DMS53 treated with DMSO at 0.1 percent for 48 hours (cell line): ENCODE measurements around the gene OPN1SW.

Source experiments
- DNase-seq: peaks from one replicate; lab custom pipeline; 2025; ENCODE audit not compliant: unreplicated experiment; lab: John Stamatoyannopoulos, UW

Gene OPN1SW

DNA sequence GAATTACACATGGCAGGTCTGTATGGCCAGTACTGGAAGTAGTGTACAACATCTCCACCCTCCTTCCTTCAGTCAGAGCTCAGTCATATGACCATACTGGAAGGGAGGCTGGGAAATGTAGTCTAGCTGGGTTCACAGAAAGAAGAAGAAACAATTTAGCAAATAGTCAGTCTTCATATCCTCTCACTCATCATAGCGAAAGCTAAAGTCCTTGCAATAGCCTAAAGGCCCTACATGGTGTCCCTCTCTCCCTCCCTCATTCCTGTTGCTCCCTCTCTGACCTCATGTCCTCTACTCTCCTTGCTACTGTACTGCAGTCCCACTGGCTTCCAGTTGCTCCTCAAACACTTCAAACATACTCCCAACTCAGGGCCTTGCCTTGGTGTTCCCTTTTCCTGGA lies 40.7 kb downstream of the OPN1SW start:
- no peak for DNase-seq

DNA sequence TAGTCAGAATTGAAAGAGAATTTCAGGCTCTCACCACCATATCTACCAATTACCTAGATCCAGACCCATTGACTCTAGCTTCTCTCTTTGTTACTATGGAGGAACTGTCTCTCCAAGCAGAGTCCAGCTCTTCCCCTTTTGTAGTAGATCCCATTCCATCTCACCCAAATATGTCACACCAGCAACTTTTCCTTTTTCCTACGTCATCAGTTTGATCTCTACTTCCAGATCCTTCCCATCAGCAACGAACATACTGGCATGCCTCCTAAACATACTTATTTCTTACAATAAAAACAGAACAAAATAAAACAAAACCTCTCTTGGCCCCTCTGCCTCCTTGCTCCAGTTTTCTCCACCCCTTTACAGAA lies 42.3 kb downstream of the OPN1SW start:
- DNase-seq, result no peak

DNA sequence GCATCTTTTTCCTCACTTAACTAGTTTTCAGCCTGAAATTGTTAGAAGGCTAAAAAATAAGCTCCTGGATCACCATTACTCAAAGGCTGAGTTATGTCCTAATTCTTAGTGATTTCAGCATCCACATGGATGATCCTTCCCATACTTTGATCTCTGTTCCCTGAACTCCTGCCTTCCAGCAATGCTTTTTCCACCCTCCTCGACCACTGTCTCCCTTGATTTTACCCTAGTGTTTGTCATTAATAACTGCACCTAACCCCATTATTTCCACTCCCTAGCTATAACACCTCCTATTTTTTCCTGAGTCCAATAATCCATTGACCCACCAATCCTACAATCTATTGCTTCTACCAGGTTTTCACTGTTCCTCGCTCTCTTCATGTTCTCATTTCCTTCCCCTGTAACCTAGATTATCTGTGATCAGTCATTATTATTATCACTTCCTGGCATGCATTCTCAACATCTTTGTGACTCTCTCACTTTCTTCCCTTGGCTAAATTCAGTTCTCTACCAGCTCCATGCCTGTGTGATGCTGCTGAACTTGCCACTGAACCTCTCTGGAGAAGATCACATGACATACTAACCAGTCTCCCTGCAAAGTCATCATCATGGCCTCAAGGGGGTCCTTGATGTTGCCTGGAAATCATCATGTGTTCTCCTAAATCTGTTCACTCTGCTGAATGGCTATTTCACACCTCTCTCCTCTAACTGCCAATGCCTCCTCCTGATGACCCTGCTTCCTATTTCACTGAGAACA lies 42.9 kb downstream of the OPN1SW start:
- no peak for DNase-seq

DNA sequence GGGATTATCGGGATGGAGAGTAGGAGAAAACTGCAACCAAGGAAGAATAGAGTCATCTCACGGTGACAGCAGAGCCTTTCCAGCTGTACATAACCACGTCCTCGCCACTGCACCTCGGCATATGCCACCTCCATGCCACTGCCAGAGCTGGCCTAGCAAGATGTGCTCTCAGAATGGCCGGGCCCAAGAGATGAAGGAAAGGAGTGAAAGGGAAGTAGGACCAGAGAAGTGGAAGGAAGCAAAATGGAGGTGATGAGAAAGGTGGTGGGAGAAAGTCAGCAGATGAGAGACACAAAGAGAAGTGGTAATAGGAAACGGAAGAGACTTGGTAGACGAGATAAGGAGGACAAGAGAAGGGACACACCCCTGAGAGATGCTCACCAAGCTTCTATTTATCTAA lies 44.4 kb downstream of the OPN1SW start:
- no peak for DNase-seq

DNA sequence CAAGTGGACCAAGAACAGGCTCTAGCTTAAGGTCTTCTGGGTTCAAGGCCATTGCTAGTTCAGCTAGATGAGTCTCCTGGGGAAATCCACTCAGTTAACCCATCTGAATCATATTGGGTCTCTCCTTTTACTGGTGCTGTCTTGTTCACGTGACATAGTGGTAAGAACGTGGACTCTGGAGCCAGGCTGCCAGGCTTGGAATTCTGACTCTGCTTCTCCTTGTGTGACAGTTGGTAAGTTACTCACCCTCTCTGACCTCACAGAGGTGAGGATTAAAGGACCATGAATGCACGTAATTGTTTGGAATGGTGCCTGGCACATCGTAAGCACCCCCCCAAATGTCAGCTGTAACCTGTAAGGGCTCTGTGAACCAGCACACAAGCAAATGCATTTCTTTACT lies 46.1 kb downstream of the OPN1SW start:
- no peak for DNase-seq

DNA sequence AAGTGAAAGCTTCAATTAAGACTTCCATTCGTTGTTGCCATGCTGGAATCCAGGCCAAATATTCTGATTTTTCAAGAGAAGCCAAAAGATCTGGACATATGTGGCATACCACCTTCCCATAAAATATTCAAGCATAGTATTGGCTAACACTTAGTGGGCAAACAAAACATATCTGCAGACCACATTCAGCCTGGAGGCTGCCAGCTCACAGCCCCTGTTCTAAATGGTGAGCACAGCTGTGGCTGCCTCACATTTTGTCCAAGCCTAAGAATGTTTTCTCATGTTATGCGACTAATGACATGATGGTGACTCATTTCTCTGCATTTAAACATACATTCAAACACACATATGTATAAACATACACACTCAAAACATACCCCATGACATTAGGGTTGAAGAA lies 47.0 kb downstream of the OPN1SW start:
- no peak for DNase-seq

DNA sequence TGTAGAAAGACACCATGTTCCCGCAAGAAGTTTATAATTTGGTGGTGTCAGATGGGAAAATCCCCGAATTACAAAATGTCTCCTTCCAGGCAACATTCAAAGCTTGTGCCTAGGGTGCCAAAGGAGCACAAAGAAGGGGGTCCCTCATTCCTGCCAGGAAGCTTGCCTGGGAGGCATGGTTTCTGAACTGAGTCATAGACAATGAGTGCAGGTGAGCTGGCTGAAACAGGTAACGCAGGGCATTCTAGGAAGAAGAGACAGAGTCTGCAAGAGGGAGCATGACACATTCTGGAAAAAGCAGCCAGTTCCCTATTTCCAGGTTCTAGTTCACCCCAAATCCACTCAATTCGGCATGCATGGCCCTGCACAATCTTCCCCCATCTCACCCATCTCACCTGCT lies 48.4 kb downstream of the OPN1SW start:
- DNase-seq, result no peak

DNA sequence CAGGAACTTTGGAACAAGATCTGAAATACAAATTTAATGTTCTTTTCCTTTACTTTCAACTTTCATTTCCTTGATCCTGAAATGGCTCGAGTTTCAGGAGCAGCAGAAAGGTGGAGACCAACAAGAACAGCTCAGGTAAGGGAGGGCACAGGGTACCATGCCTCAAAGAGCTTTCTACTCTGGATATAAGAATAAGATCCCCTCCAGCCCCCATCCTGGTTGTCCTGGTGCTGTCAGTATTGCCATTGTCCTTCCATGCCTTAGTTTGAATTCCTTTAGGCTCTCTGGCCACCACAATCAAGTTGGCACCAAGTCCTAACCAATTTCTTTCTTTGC lies 48.9 kb downstream of the OPN1SW start:
- DNase-seq, result no peak

DNA sequence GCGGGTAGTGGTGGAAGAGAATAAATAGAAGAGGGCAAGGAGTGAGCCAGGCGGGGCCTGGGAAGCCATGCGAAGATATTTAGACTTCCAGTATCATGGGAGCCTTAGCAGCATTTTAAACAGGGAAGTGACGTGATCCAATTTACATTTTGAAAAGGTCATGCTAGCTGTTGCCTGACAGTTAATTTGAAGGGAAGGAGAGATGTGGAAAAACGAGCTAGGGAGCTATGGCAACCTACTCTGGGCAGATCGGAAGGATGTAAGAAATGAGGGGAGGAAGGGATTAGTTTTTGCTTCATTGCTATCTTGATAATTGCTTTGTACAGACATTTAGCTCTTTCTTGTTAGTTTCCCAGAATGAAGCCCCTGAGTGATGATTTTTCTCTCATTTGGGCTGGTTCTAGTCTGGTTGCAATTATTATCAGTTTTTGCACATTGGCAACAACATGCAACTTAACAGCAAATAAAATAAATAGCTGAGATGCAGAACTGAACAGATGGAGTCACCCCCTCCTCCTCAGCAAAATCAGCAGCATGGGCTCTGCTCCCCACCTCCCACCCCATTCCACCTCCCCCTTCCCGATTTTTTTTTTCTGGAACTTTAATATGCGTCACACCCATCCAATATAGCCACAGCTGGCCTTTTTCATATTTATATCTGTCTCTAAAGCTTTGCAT lies 49.4 kb downstream of the OPN1SW start:
- DNase-seq, result no peak

DNA sequence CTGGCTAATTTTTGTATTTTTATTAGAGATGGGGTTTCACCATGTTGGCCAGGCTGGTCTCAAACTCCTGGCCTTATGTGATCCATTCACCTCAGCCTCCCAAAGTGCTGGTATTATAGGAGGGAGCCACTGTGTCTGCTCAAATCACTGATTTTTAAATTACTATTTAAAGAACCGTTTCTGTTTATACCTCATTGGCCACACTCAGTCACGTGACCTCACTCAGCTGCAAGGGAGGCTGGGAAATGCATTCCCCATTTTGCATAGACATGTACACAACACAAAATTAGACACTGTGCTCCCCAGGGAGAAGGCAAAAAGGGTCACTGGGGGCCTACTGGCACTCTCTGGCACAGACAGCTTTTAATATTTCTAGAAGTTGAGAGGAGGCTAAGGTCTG lies 50.1 kb downstream of the OPN1SW start:
- no peak for DNase-seq

DNA sequence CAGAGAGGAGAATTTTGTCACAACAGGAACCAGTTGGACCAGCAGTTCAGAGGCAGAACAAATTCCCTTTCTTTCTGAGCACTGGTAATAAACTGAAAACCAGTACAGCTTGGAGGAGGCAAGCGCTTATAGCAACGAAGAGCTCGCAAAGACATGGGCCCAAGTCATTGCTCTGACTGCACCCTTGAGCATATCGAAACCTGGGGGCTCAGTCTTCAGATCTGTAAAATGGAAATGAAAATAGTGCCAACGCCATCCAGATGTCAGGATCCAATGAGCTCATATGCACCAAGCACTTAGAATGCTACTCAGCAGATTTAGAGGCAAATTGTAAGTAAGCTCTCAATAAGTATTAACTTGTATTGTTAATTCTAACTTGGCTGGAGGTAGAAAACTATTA lies 50.9 kb downstream of the OPN1SW start:
- no peak for DNase-seq
